Right lobe of liver (tissue), 6 donors: ENCODE results near the gene FBLN1. TPM values are rescaled to one million over a fixed set of nuclear protein-coding genes. Genes with fewer than 3 reads are reported as not detected.

Source experiments
- ATAC-seq, 4 donors: fragments of 200-7000 bp; cut with Tn5 transposase; one replicate each; pipeline ENCODE4 v1.9.1; 2020; ENCODE audit warnings: mild to moderate bottlenecking in 4 of 4, moderate library complexity in 4 of 4
- DNase-seq, 3 donors: peaks; one replicate each; pipeline ENCODE4 v3.0.0-alpha.2; 2020
- H3K27ac ChIP-seq, 3 donors: fragments of 200-600 bp; one replicate each; pipeline ENCODE4 v1.8.0; 2022
- H3K27me3 ChIP-seq, 2 donors: fragments of 200-600 bp; one replicate each; pipeline ENCODE4 v1.8.0; 2022
- H3K36me3 ChIP-seq, 4 donors: fragments of 200-600 bp; sonication (generic) in 1 of 4; one replicate each; pipeline versions ENCODE4 v1.5.1 to v1.8.0; 2017 to 2022; ENCODE audit warnings: control low read depth in 1 of 4
- H3K4me1 ChIP-seq, 4 donors: fragments of 200-600 bp; sonication (generic) in 1 of 4; one replicate each; pipeline versions ENCODE4 v1.5.1 to v1.8.0; 2017 to 2022; ENCODE audit warnings: control low read depth in 1 of 4
- H3K4me3 ChIP-seq, 3 donors: fragments of 200-600 bp; one replicate each; pipeline ENCODE4 v1.8.0; 2022
- H3K9me3 ChIP-seq, 4 donors: fragments of 200-600 bp; sonication (generic) in 1 of 4; one replicate each; pipeline versions ENCODE4 v1.5.1 to v1.8.0; 2017 to 2022; ENCODE audit warnings: control low read depth in 1 of 4
- POLR2A ChIP-seq: fragments of 450-650 bp; IDR thresholded peaks from one replicate; pipeline ENCODE4 v1.6.1; 2017; ENCODE audit warnings: antibody characterized with exemption, mild to moderate bottlenecking
- WGBS: methylation state at CpG from one replicate; pipeline ENCODE4 v1.1.6; 2018; ENCODE audit warnings: low coverage, low lambda C conversion rate; ENCODE audit not compliant: insufficient coverage; ENCODE audit errors: missing lambda C conversion rate; 5-methylcytosine and 5-hydroxymethylcytosine counted together
- intact Hi-C, 2 donors: fragments of 100-400 bp; cut with DNase I; formaldehyde crosslinking; loops; one replicate each; pipeline versions ENCODE4 v1.11.2 to v1.14.1; 2022
- total RNA-seq, 6 experiments: library from RNA; depleted of rRNA in 2 of 6; stranded (reverse); fragments of >200 nt in 2 of 6; fragmentation: NEBNext Ultra II Directional in 3 of 6; extraction: Animal tissue kit (Norgen Biotek cat#: 25700) in 3 of 6; gene quantifications; one replicate each; pipeline versions ENCODE4 v1.1.0 to v1.2.4, GENCODE V29; 2016 to 2023
- TF ChIP-seq, protein P1 (sequence below), 4 donors: fragments of 200-600 bp in 3 of 4; fragments of 450-650 bp in 1 of 4; IDR thresholded peaks; one replicate each; pipeline versions ENCODE4 v1.5.1 to v1.8.0; 2016 to 2022; ENCODE audit warnings: antibody characterized with exemption in 4 of 4, mild to moderate bottlenecking in 2 of 4
- donor health status: DM: no; HTN: yes; CAD: no.
- donor health status: DM: no; HTN: no; CAD: no.
- donor health status: DM: no; HTN: no; CAD: no.
- donor health status: DM: no; HTN: yes; CAD: no.
- donor health status: DM: no; HTN: yes; CAD: no.

Gene FBLN1
- total RNA-seq, 6 experiments from 2014 or later = 1.6 to 6.6 (median 3.4) TPM

DNA sequence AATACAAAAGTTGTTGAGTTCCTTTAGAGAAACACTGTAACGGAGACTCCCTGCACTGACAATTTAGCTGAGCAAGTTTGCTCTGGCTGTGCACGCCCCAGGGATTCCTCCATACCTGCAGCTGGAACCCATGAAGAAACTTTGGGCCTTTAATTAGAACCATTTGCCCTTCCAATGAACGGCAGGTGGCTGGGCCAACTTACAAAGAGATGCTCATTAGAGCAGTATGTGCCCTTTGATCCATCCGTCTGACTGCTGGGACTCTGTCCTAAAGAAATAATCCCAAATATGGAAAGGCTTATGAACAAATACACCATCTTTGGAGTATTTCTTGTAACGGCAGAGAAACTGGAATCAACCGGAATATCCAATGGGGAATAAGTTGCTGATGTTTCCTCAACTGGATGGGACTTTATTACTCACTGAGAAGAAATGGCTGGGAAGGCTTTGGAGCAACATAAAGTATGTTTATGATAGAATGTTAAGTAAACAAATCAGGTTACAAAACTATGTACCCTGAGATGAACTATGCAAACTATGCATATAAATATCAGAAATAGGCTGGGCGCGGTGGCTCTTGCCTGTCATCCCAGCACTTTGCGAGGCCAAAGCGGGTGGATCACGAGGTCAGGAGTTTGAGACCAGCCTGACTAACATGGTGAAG is 24.4 kb upstream of the FBLN1 start:
- no peak overlapping the region for H3K27ac ChIP-seq
- H3K9me3 ChIP-seq = no peaks in the 10 kb centered on the region
- H3K4me3 ChIP-seq = no peak overlapping the region
- DNase-seq = no peak
- H3K36me3 ChIP-seq = no peaks in the 10 kb centered on the region
- no peaks in the 10 kb centered on the region for H3K27me3 ChIP-seq
- H3K4me1 ChIP-seq = no peaks in the 10 kb centered on the region
- ATAC-seq = no peak
- intact Hi-C loops = no loop called here
- TF ChIP-seq, protein P1, sequence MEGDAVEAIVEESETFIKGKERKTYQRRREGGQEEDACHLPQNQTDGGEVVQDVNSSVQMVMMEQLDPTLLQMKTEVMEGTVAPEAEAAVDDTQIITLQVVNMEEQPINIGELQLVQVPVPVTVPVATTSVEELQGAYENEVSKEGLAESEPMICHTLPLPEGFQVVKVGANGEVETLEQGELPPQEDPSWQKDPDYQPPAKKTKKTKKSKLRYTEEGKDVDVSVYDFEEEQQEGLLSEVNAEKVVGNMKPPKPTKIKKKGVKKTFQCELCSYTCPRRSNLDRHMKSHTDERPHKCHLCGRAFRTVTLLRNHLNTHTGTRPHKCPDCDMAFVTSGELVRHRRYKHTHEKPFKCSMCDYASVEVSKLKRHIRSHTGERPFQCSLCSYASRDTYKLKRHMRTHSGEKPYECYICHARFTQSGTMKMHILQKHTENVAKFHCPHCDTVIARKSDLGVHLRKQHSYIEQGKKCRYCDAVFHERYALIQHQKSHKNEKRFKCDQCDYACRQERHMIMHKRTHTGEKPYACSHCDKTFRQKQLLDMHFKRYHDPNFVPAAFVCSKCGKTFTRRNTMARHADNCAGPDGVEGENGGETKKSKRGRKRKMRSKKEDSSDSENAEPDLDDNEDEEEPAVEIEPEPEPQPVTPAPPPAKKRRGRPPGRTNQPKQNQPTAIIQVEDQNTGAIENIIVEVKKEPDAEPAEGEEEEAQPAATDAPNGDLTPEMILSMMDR (IDR thresholded peaks at IDR 0.05) = no peak
- TF ChIP-seq POLR2A = no peak
- WGBS = 84% methylated on average over 9 of the region's 11 CpGs

DNA sequence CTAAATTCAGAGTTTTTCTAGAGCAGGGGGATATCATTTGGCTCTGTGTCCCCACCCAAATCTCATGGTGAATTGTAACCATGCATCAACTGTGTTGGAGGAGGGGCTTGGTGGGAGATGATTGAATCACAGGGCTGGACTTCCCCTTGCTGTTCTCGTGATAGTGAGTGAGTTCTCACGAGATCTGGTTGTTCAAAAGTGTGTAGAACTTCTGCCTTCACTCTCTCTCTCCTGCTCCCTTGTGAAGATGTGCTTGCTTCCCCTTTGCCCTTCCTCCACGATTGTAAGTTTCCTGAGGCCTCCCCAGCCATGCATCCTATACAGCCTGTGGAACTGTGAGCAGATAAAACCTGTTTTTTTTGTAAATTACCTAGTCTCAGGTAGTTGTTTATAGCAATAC is 22.0 kb upstream of the FBLN1 start:
- no peak for DNase-seq
- peaks cover 0 to 7% (median 0%) of the 10 kb centered on the region in 4 donors for H3K4me1 ChIP-seq
- intact Hi-C loops = no loop called here
- WGBS = 52% methylated on average over 3 of the region's 3 CpGs
- TF ChIP-seq, protein P1 (IDR thresholded peaks at IDR 0.05) = no peak
- TF ChIP-seq POLR2A = no peak
- no peaks in the 10 kb centered on the region for H3K27me3 ChIP-seq
- no peaks in the 10 kb centered on the region for H3K9me3 ChIP-seq
- no peaks in the 10 kb centered on the region for H3K36me3 ChIP-seq
- H3K27ac ChIP-seq = no peak overlapping the region
- no peak overlapping the region for H3K4me3 ChIP-seq
- ATAC-seq = no peak

DNA sequence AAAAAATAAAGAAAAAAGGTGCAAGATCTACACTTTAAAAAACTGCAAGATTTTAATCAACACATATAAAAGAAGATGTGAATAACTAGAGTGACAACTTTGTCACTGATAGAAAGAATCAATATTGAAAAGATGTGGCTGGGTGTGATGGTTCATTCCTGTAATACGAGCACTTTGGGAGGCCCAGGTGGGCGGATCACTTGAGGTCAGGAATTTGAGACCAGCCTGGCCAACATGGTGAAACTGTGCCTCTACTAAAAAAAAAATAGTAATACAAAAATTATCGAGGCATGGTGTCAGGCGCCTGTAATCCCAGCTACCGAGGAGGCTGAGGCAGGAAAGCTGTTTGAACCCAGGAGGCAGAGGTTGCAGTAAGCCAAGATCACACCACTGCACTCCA is 21.0 kb upstream of the FBLN1 start:
- TF ChIP-seq POLR2A = no peak
- TF ChIP-seq, protein P1 (IDR thresholded peaks at IDR 0.05) = no peak
- Histone ChIP-seq H3K9me3 (no peaks in the 10 kb centered on the region), H3K27me3 (no peaks in the 10 kb centered on the region), H3K4me3 (no peak overlapping the region), H3K27ac (no peak overlapping the region), H3K36me3 (no peaks in the 10 kb centered on the region), H3K4me1 (peaks cover 0 to 7% (median 0%) of the 10 kb centered on the region in 4 donors)
- intact Hi-C loops = no loop called here
- WGBS = 67% methylated on average over 4 of the region's 5 CpGs
- DNase-seq (no peak), ATAC-seq (no peak)

DNA sequence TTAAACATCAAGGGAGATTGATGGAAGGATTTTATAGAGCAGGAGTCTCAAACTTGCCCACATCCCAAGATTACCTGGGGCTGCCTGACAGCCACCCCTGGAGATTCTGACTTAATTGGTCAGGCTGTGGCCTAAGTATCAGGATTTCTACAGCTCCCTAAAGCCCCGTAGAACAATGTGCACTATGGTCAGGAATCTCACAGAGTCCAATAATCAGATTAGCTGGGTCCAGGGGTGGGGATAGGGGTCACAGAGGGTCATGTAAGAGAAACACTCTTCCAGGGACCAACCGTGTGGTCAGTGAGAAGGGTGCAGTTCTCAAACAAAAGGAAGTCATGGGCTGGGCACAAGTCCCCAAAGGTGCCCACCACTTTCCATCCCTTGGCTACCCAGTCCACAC is 20.5 kb upstream of the FBLN1 start:
- Histone ChIP-seq H3K27me3 (no peaks in the 10 kb centered on the region), H3K4me1 (peaks cover 0 to 7% (median 0%) of the 10 kb centered on the region in 4 donors), H3K36me3 (no peaks in the 10 kb centered on the region), H3K9me3 (no peaks in the 10 kb centered on the region), H3K4me3 (no peak overlapping the region), H3K27ac (no peak overlapping the region)
- 41% methylated on average over 2 of the region's 2 CpGs for WGBS
- TF ChIP-seq, protein P1 (IDR thresholded peaks at IDR 0.05) = no peak
- no peak for TF ChIP-seq POLR2A
- DNase-seq (no peak), ATAC-seq (no peak)
- intact Hi-C loops = no loop called here
